Vagina (tissue), 2 donors: ENCODE results near the gene DDA1. TPM values are rescaled to one million over a fixed set of nuclear protein-coding genes. Genes with fewer than 3 reads are reported as not detected.

Source experiments
- DNase-seq, 2 donors: peaks; one replicate each; pipeline ENCODE4 v3.0.0-alpha.2; 2017; ENCODE audit errors: extremely low spot score in 2 of 2
- H3K27ac ChIP-seq: fragments of 200-600 bp; sonication (generic); one replicate; pipeline ENCODE4 v1.5.1; 2019
- H3K27me3 ChIP-seq: fragments of 200-600 bp; sonication (generic); one replicate; pipeline ENCODE4 v1.5.1; 2019
- H3K36me3 ChIP-seq, 2 donors: fragments of 200-600 bp; sonication (generic); one replicate each; pipeline ENCODE4 v1.5.1; 2017 to 2019
- H3K4me1 ChIP-seq: fragments of 200-600 bp; sonication (generic); one replicate; pipeline ENCODE4 v1.5.1; 2019
- H3K4me3 ChIP-seq, 2 donors: fragments of 200-600 bp; sonication (generic); 1 replicate in 1 of 2; 2 replicates in 1 of 2; pipeline ENCODE4 v1.5.1; 2016 to 2019
- H3K9me3 ChIP-seq: fragments of 200-600 bp; sonication (generic); one replicate; pipeline ENCODE4 v1.5.1; 2019
- POLR2A ChIP-seq, 2 donors: fragments of 450-650 bp; IDR thresholded peaks; one replicate each; pipeline ENCODE4 v1.6.1; 2017; ENCODE audit warnings: antibody characterized with exemption in 2 of 2, mild to moderate bottlenecking in 2 of 2, moderate library complexity in 2 of 2
- POLR2AphosphoS5 ChIP-seq, 2 donors: sonication (generic); formaldehyde crosslinking; IDR thresholded peaks; one replicate each; pipeline ENCODE4 v1.9.0; 2017; ENCODE audit warnings: antibody characterized with exemption in 2 of 2, mild to moderate bottlenecking in 2 of 2, low read depth in 1 of 2; ENCODE audit not compliant: insufficient read depth in 1 of 2
- intact Hi-C: fragments of 100-400 bp; cut with DNase I; formaldehyde crosslinking; loops from one replicate; pipeline ENCODE4 v1.15.1; 2023
- total RNA-seq: library from RNA; depleted of rRNA; stranded (reverse); fragments of >200 nt; gene quantifications from one replicate; pipeline ENCODE4 v1.2.3, GENCODE V29; 2016
- TF ChIP-seq, protein P1 (sequence below), 3 experiments: fragments of 450-650 bp in 2 of 3; fragments of 200-600 bp in 1 of 3; sonication (generic) in 1 of 3; IDR thresholded peaks; one replicate each; pipeline ENCODE4 v1.5.1; 2017 to 2019; ENCODE audit warnings: antibody characterized with exemption in 3 of 3, mild to moderate bottlenecking in 2 of 3, moderate library complexity in 2 of 3

Gene DDA1
- total RNA-seq, 1 donor from 2014 or later: 12.0 TPM

DNA sequence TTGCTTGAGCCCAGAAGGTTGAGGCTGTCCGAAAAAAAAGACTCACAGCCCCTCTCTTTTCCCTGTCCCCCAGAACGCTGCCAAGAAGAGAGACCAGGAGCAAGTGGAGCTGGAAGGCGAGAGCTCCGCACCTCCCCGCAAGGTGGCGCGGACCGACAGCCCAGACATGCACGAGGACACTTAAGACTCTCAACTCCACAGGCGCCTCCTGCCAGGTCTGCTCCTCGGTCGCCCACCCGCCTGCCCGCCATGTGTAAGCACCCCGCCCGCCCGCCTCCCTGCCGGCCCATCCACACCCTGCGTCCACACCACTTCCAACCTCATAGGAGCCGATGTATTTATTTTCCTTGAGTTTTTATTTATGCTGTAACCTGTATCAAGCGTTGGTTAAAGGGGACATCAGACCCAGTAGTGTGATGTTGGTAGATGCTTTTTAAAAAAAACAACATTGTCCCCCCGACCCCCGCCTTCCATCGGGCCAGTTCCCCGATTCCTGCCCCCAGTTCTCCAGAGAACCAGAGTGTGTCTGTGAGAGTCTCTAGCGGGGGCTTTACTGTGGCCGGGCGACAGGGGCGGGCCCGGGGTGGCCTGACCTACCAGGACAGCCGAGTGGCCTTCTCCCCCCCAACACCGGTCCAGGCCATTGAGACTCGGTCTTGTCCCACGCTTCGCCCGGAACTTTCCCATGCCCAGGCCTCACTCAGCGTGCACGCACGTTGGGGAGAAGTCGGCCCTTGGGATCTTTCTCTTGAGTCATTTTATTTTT is 10.3 kb downstream of the DDA1 start:
- Histone ChIP-seq H3K9me3 (no peaks in the 10 kb centered on the region), H3K4me3 (no peak overlapping the region), H3K27me3 (no peaks in the 10 kb centered on the region), H3K36me3 (peaks cover 0 to 37% of the 10 kb centered on the region in 2 donors), H3K27ac (no peak overlapping the region), H3K4me1 (peaks cover 14% of the 10 kb centered on the region)
- TF ChIP-seq POLR2AphosphoS5 (IDR thresholded peaks at IDR 0.05; ENCODE audit: insufficient read depth in 1 of 2, low read depth in 1 of 2) (no peak), POLR2A (IDR thresholded peaks at IDR 0.05) (no peak)
- TF ChIP-seq, protein P1, sequence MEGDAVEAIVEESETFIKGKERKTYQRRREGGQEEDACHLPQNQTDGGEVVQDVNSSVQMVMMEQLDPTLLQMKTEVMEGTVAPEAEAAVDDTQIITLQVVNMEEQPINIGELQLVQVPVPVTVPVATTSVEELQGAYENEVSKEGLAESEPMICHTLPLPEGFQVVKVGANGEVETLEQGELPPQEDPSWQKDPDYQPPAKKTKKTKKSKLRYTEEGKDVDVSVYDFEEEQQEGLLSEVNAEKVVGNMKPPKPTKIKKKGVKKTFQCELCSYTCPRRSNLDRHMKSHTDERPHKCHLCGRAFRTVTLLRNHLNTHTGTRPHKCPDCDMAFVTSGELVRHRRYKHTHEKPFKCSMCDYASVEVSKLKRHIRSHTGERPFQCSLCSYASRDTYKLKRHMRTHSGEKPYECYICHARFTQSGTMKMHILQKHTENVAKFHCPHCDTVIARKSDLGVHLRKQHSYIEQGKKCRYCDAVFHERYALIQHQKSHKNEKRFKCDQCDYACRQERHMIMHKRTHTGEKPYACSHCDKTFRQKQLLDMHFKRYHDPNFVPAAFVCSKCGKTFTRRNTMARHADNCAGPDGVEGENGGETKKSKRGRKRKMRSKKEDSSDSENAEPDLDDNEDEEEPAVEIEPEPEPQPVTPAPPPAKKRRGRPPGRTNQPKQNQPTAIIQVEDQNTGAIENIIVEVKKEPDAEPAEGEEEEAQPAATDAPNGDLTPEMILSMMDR (IDR thresholded peaks at IDR 0.05): no peak
- intact Hi-C loops: no loop called here
- DNase-seq: no peak

DNA sequence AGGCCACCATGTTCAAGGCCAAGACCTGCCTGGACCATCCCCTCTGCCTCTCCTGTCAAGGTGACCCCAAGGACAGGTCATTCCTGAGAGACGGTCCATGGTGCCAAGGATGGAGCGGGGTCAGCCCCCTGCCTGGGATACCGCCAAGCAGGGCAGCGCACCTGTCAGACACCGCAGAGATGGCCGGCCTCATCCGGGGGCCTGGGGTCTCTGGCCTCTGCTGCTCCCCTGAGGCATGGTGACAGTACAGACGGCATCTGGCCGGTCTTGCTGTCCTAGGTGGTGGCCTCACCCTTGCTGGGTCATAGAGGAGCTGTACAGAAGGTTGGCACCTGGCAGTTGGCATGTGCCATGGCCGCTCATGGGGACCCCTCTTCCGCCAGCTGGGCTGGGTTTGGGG is 11.1 kb downstream of the DDA1 start:
- intact Hi-C loops: no loop called here
- peaks cover 14% of the 10 kb centered on the region for H3K4me1 ChIP-seq
- no peak for DNase-seq
- peaks cover 0 to 33% of the 10 kb centered on the region in 2 donors for H3K36me3 ChIP-seq
- H3K4me3 ChIP-seq: no peak overlapping the region
- H3K9me3 ChIP-seq: no peaks in the 10 kb centered on the region
- TF ChIP-seq POLR2AphosphoS5 (IDR thresholded peaks at IDR 0.05; ENCODE audit: insufficient read depth in 1 of 2, low read depth in 1 of 2) (no peak), POLR2A (IDR thresholded peaks at IDR 0.05) (no peak)
- TF ChIP-seq, protein P1 (IDR thresholded peaks at IDR 0.05): no peak
- no peaks in the 10 kb centered on the region for H3K27me3 ChIP-seq
- no peak overlapping the region for H3K27ac ChIP-seq

- peaks cover 18% of the 10 kb centered on the region for H3K4me1 ChIP-seq
- intact Hi-C loops: no loop called here
- H3K36me3 ChIP-seq: peaks cover 0 to 21% of the 10 kb centered on the region in 2 donors
- H3K9me3 ChIP-seq: no peaks in the 10 kb centered on the region
- TF ChIP-seq POLR2A (IDR thresholded peaks at IDR 0.05) (no peak), POLR2AphosphoS5 (IDR thresholded peaks at IDR 0.05; ENCODE audit: insufficient read depth in 1 of 2, low read depth in 1 of 2) (no peak)
- TF ChIP-seq, protein P1 (IDR thresholded peaks at IDR 0.05): no peak
- no peak for DNase-seq
- no peak overlapping the region for H3K4me3 ChIP-seq
- H3K27me3 ChIP-seq: no peaks in the 10 kb centered on the region
- no peak overlapping the region for H3K27ac ChIP-seq
These were observed 12.5 kb downstream of the DDA1 start for GRCh38 chr19:17321655-17322489.

DNA sequence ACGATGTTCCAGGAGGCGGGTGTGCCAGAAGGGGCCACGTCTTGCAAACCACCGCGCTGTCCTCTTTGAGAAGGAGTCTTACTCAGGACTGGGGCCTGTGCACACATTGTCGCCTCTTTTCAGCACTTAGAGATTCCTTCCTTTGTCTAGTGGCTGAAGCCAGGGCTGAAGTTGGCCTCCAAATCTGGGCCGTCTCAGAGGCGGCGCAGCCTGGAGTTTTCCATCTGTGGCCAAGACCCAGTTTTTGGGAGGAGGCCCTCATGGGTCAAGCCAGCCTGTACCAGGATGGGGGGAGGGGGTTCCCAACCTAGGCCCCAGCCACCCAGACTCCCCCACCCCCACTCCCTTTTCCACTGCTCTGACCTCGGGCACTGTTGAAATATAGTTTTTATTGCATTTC is 13.5 kb downstream of the DDA1 start:
- TF ChIP-seq POLR2AphosphoS5 (IDR thresholded peaks at IDR 0.05; ENCODE audit: insufficient read depth in 1 of 2, low read depth in 1 of 2): no peak
- TF ChIP-seq POLR2A (IDR thresholded peaks at IDR 0.05): no peak
- TF ChIP-seq, protein P1 (IDR thresholded peaks at IDR 0.05): no peak
- Histone ChIP-seq H3K4me3 (no peak overlapping the region), H3K36me3 (peaks cover 0 to 18% of the 10 kb centered on the region in 2 donors), H3K27me3 (no peaks in the 10 kb centered on the region), H3K27ac (no peak overlapping the region), H3K4me1 (peaks cover 15% of the 10 kb centered on the region), H3K9me3 (no peaks in the 10 kb centered on the region)
- no peak for DNase-seq
- intact Hi-C loops: no loop called here
